ENCODE results near the gene OCA2.
A peak's percentile ranks its signal among the peaks of the same experiment; 100 is the strongest.

Gene OCA2

DNA sequence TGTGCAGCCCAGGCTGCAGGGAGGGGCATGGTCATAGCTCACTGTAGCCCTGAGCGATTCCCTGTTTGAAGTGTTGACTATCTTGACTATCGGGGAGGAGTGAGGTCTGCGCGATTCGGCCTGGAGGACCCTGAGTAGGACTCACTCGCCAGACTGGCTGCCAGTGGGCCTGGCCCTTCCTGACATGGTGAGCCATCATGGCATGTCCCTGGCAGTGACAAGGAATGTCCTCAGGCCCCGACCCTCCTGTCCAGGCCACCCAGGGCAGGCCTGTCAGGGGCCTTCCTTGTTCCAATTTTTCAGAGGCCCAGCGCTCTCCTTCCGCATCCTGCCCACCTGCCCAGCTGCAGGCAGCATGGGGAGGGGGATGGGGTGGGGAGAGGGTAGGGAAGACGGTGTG is 5.2 kb upstream of the OCA2 start:
- no peak for DNase-seq (ENCODE audit: low spot score)

- no peak for DNase-seq (ENCODE audit: low spot score)
Observed at GRCh38 chr15:28103831-28104230, 4.7 kb upstream of the OCA2 start.

DNA sequence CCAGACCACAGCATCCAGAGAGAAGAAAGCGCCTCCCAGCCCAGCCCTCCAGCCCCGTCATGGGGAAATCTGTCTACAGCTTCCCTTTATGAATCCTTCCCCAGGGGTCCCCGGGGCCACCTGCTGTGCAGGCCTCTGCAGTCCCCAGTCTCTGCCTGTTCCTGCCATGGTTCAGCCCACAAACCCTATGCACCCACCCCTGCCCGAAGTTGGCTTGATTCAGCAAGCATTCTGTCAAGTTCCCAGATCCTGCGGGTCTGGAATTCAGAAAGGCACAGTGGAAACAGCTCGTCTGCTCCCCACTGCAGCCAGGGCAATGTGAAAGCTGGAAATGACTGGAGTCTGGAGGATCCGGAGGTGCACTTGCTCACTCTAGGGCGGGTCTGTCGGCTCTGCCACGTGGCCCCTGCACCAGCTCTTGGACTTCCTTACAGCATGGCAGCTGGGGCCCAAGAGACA is 2.9 kb upstream of the OCA2 start:
- DNase-seq (ENCODE audit: low spot score), result no peak

GRCh38 chr15:28101201-28101600 is 2.1 kb upstream of the OCA2 start:
- DNase-seq (ENCODE audit: low spot score), result no peak

DNA sequence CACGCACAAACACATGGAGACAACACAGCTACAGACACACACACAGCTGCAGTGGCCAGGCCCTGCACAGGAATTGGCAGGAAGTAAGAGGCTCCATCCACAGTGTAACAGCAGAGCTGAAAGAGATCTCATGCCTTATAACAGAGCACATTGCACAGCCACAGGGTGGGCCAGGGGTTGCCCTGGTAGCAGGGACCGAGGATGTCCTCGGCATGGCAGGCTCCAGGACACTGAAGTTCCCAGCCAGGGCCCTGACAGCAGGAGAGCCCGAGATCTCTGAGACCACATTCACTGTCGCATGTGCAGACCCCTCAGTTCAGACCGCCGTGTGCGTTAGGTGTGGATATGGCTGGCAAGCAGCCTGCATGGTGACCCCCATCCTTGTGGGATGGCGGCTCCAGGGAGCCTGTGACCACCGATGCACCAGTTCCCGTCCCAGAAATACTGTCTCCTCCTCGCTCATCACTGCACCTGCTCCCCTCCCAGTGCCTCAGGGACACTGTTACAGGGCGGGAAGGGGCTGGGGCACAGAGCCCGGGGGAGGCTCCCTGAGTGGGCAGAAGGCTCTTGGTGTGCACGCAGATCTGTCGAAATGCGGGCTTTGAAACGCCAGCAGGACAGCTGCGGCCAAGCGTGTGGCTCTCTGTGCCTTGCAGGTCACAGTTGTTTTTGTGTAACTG is 1.5 kb upstream of the OCA2 start:
- DNase-seq (ENCODE audit: low spot score), result no peak

DNA sequence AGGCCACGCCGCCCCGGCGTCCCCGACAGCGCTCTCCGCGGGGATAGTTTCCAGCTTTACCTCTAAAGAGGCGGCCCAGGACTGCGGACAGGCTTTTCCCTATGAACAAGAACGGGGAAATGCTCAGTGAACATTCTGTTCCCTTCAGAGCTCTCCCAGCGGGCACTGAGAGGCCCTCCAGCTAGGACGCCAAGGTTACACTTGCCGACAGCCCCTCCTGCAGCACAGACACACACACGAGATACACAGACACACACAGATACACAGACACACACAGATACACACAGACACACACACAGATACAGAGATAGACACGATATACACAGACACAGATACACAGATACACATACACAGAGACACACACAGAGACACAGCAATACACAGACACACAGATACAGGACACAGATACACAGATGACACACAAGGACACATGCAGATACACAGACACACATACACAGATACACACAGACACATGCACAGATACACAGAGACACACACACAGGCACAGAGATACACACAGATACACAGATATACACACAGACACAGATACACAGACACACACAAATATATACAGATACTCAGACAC is 533 bp upstream of the OCA2 start:
- no peak for DNase-seq (ENCODE audit: low spot score)

DNA sequence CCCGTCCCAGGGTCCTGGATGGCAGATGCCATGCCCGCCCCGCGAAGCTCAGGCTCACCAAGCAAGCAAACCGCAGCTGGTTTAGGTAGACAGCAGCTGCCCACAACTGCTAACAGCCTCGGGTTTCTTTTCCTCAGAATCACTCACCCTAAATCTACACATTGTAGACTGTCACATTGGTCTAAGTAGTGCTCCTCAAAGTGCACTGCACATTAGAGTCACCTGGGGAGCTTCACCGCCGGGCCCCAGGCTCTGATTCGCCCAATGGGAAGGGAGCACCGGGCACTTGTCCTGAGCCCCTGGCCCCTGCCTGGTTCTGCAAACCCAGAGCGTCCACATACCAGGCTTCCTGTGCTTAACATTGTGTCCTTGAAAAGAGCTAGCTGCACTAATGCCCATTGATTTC is 752 bp downstream of the OCA2 start:
- DNase-seq (ENCODE audit: low spot score), result no peak

DNA sequence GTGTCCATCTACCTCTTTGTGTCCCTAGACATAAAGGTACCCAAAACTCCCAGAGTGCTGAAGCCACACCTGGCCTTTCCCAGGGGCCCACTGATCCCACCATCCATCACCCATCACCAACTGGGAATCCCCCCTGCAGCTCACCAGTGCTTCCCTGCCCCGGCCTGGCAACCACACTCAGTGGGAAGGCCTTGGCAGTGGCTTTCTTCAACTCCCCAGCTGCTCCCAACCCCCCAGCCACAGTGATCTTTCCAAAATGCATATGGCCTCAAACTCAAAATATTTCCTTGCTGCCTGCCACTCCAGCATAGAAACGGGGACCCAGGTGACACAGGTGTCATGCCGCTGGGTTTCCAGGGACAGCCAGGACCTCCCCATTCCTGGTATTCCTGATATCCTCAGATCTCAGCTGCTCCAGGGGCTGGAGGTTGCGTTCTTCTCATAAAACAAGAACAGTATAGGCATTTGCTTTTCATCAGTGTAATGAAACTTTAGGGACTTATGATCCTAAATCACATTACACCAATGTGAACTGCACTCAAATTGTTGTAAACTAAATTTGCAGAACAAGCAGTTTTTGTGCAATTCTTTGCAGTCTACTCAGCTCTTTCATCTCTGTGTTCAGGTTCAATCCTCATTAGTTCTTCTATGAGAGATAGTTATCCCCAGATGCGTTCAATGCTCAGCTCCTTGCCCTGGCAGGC is 1.3 kb downstream of the OCA2 start:
- no peak for DNase-seq (ENCODE audit: low spot score)

GRCh38 chr15:28096670-28097431 is 2.3 kb downstream of the OCA2 start:
- DNase-seq (ENCODE audit: low spot score), result no peak

- no peak for DNase-seq (ENCODE audit: low spot score)
Observed at GRCh38 chr15:28096411-28096669, 2.8 kb downstream of the OCA2 start.

DNA sequence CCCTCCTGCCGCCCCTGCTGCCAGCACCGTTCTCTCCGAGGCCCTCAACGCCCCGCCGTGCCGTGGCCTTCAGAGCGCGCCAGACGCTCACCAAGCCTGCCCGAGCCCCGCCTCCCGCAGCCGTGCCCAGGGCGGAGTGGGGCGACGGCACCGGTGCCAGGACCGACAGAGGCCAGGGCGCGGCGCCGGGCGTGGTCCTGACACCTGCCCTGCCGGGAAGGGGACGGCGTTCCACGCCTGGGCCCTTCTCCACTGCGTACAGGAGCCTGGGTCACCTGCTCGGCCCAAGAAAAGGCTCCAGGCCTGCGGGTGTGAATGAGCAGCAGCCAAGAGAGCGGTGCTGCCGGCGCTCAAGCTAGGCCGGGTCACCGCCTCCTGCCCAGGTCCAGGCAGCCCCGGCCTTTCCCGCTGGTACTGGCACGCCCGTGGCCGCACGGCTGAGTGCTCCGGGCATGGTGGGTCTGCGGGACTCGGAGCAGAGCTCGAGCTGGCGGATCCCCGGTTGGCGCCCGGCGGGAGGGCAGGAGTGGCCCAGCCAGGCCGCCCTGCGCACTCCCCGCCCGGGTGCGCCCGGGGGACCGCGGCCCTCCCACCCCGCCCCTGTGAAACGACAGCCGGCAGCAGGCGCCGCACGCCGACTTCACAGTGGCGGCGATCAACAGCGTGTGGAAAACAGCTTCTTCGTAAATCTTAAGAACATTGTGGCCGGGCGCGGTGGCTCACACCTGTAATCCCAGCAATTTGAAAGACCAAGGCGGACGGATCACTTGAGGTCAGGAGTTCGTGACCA is 4.2 kb downstream of the OCA2 start:
- no peak for DNase-seq (ENCODE audit: low spot score)

DNA sequence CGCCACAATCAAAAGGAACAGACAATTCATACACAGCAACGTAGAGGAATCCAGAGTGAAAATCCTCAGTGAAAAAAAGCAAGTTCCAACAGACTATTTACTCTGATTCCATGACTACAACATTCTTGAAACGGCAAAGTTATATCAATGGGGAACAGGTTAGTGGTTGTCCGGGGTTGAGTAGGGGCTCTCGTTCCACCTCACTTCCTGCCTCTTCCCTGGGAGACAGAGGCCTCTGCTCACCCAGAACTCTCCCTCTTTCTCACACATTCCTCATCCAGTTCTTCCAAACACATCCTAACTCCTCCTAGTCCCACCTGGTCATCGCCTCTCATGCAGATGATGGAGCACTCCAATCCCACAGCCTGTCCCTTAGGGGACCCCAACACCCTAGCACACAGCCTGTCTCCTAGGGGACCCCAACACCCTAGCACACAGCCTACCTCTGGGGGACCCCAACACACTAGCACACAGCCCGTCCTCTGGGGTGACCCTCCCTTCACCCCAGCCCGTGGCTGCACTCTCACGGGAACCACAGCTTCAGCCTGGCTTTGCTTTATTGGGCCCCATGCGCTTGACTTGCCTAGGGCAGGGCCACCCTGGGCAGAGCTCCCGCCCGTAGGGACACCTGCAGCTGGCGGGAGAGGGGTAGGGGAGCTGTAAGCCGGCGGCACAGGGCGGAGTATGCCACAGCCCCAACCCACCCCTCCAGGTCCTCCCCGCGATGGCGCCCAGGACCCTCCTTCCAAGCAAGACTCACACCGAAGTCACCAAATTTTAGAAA is 5.2 kb downstream of the OCA2 start:
- DNase-seq (ENCODE audit: low spot score), result no peak

GRCh38 chr15:28091313-28091712 is 7.8 kb downstream of the OCA2 start:
- DNase-seq (ENCODE audit: low spot score), result no peak

- peak; percentile 54 for DNase-seq (ENCODE audit: low spot score)
Observed at GRCh38 chr15:28086175-28086703, 12.9 kb downstream of the OCA2 start.

- no peak for DNase-seq (ENCODE audit: low spot score)
Observed at GRCh38 chr15:28085489-28086174, 13.5 kb downstream of the OCA2 start.

DNA sequence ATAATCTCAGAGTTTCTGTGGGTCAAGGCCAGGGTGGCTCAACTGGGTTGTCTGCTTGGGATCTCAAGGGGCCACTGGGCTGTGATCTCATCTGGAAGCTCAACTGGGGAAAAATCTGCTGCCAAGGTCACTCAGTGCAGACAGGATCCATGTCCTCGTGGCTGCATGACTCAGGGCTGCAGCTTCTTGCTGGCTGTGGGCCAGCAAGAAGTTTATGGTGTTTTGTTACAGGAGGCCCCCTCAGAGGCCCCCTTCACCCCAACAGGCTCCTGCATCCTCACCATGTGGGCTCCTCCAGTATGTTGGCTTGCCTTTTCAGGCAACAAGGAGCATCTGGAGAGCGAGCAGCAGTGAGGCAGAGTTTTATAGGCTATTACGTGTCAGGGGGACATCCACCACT is 14.6 kb downstream of the OCA2 start:
- DNase-seq (ENCODE audit: low spot score), result no peak

- DNase-seq (ENCODE audit: low spot score), result no peak
Observed at GRCh38 chr15:28082891-28083684, 16.0 kb downstream of the OCA2 start.

DNA sequence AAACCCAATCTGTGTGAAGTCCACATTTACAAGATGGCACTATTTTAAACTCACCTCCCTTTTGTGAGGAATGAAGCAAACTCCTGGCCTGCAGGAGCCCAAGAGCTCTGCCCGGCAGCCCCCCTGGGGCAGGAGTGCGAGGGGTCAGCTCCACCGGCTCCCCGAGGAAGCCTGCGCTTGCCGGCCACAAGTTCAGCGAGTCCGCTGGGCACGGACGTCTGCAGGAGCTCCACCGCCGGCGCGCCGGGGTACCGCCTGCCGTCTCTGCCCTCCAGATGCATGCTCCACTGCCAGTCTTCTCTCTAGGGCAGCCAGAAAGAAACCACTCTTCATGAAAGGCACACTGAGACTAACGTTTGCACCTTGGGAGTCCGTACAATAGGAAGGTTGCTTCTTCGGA is 17.5 kb downstream of the OCA2 start:
- no peak for DNase-seq (ENCODE audit: low spot score)

- no peak for DNase-seq (ENCODE audit: low spot score)
Observed at GRCh38 chr15:28080386-28080785, 18.7 kb downstream of the OCA2 start.
